Hindlimb muscle (tissue), 1 donor: ENCODE measurements around the gene PLSCR2. TPM values are rescaled to one million over a fixed set of nuclear protein-coding genes. Genes with fewer than 3 reads are reported as not detected.
A peak's percentile ranks its signal among the peaks of the same experiment; 100 is the strongest.
"Not testable (repeated sequence)": the region's sequence is repeated elsewhere in the genome, so short reads cannot be mapped to it uniquely, and the experiment has no call there.

Experiments
- DNase-seq: peaks from one replicate; pipeline ENCODE4 v3.0.0-alpha.2; 2013
- polyA plus RNA-seq: library from polyadenylated mRNA; unstranded; fragments of 120-200 nt; gene quantifications from one replicate; pipeline ENCODE4 v1.2.1, GENCODE V29; 2013; ENCODE audit not compliant: insufficient read length

Gene PLSCR2
- polyA plus RNA-seq, 1 donor: not detected

- DNase-seq: no peak
Observed at GRCh38 chr3:146416366-146416765, 53.0 kb downstream of the PLSCR2 start.

DNA sequence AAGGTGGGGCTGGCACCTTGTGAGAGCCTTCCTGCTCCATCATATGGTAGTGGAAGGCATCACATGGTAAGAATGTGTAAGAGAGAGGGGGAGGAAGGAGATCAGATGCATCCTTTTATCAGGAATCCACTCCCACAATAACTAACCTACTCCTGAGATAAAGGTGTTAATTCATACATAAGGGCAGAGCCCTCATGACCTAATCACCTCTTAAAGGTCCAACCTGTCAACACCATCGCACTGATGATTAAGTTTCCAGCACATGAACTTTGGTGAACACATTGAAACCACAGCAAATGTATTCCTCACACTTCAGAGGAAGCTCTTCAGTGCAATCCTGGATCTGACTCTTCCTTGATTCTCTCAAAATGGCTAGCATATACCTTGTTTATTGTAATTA is 55.4 kb downstream of the PLSCR2 start:
- no peak for DNase-seq

GRCh38 chr3:146412711-146413110 is 56.6 kb downstream of the PLSCR2 start:
- not testable (repeated sequence) for DNase-seq

DNA sequence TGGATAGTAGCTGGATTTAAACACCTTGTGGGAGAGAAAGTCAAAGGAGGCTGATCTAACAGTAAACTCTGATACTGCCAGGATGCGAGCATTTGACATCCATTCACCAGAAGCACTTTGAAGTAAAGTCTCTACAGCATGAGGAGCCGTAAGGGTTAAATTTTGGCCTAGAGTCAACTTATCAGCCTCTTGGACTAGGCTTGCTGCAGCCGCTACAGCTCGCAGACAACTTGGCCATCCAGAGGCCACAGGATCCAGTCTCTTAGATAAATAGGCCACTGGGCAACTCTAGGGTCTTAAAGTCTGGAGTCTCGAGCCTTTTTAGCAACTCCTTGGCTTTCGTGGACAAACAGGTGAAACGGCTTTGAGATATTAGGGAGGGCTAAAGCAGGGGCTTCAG is 61.4 kb downstream of the PLSCR2 start:
- no peak for DNase-seq

DNA sequence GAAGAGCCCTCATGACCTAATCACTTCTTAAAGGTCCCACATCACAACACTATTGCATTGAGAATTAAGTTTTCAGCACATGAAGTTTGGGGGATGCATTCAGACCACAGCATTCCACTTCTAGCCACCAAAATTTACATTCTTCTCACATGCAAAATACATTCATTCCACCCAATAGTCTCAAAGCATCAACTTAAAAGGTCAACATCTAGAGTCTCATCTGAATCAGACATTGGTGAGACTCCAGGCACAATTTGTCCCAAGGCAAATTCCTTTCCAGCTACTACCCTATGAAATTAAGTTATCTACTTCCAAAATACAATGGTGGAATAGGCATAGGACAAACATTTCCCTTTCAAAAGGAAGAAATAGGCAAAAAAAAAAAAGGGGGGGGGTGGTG is 64.9 kb downstream of the PLSCR2 start:
- DNase-seq: no peak

DNA sequence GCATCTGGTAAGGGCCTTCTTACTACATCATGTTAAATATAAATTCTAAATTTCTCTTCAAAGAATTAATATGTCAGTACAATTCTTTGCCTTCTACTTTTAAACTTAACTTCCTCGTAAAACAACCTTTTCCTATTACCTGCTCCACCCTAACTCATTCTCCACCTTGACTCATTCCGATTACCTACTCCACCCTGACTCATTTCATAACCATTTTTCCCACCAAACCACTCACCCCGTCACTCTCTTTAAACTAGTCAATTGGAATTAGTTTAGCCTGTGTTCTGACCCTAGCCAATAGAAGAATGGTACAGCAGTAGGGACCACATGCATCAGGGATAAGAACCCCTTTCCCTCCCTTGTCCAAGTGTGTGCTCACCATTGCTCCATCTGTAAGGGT is 65.6 kb downstream of the PLSCR2 start:
- DNase-seq: no peak

- no peak for DNase-seq
Observed at GRCh38 chr3:146396792-146397191, 72.6 kb downstream of the PLSCR2 start.

DNA sequence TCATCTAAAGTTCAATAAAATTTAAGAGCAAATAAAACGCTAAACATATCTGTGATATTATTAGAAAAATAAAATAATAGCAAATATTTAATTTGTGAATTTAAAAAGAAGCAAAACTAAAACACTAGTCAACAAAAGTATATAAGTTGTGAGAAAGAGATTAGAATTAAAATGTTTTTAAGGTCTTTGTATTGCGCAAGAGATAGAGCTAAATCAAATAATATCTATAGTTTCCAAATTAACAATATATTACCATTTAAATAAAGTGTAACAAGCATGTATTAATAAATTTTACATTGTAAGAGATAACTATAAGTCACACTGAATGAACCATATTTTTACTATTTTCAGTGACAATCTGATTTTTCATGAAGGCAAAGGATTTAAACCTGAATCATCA is 74.2 kb downstream of the PLSCR2 start:
- no peak for DNase-seq

DNA sequence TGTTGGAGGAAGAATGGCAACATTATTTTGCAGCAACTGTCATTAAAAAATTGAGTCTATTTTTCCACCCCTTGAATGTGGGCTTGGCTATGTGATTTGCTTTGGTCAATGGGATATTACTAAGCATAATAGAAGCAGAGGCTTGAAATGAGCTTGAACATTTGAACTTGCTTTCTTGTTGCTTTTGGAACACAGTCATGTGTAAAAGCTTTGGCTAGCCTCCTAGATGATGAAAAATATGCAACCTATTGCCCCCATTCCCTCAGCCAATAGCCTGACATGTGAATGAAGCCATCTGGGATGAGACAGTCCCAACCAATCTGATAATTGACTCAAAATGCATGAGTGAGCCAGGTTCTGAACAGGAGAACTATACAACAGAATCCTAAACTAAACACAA is 78.4 kb downstream of the PLSCR2 start:
- DNase-seq: peak; percentile 17

DNA sequence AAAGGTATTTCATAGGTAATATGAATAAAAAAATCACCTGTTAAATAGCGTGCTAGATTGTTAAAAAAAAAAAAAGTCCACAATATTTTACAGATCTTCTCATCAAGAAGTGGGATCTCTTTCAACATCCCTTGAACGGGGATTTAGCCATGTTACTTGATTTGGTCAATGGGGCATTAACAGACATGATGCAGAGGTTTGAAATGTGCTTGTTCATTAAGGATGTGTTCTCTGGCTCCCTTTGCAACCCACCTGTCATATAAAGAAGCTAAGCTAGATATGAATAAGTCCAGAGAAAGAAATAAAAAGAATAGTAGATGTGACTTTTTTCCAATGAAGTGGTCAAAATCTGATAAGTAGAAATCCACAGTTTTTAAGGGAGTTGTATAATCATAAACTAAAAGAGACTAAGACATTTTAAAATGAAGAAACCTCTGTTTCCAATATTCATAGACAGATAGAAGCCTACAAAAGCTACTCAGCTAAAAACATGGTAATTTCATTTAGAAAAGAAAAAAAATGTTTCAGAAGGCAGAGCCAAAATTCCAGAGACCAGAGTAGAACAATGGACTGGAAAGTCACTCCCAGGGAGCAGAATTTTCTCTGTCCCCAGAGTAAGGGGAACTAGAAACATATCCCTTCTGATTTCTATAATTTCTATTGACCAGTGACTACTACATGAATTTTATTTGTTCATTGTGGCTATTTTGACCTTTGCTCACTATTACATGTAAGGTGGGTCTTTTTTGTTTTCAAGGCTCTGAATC is 79.2 kb downstream of the PLSCR2 start:
- no peak for DNase-seq

DNA sequence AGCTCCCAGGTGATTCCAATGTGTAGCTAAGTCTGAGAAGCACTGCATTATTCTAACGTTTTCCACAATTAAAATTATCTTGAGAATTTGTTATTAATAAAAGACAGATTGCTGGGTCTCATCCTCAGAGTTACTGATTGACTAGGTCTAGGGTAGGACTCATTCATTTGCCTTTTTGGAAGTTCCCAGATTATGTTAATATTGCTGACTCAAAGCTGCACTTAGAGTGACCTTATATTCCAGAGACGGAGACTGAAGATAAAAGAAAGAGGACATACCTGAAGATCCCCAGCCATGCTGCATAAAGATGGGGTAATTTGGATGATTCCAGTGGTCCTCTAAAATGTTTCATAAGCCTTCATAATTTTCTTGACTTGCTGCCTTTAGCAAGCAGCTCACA is 81.8 kb downstream of the PLSCR2 start:
- DNase-seq: no peak

DNA sequence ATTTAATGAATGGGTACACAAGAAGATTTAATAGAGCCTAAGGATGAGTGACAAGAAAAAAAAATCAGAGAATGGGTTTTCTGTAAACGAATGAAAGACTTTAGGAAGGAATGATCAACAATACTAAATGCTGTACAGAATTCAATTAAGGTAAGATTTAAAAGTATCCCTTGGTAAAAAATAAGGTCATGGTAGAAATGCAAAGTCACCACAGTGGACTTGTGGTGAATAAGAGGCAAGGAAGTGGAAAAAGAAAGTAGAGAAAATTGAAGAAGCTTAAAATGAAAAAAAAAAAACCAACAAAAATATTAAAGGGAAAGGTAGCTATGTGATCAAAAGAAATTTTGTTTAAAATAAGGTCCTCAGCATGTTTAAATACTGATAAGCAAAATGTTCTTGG is 82.4 kb downstream of the PLSCR2 start:
- DNase-seq: no peak

GRCh38 chr3:146384786-146385185 is 84.6 kb downstream of the PLSCR2 start:
- no peak for DNase-seq

Other genes with a start within 250 kb of the PLSCR2 start
- gene PLSCR4, start 218.5 kb downstream of the PLSCR2 start, polyA plus RNA-seq: 10.2 TPM
- 23.7 TPM for gene PLSCR1, start 75.0 kb upstream of the PLSCR2 start, polyA plus RNA-seq
- not detected for gene PLSCR5, start 135.8 kb upstream of the PLSCR2 start, polyA plus RNA-seq